ENCODE results near the gene SMIM31.

Gene SMIM31

GRCh38 chr4:164753873-164754488 is at the start of gene SMIM31:
SMIM31 (plus strand) TSS chr4:164754131; CDS start chr4:164770444, 16,313 bp downstream.
- no peak for DNase-seq

GRCh38 chr4:164706675-164707074 is 47.3 kb upstream of the SMIM31 start:
- DNase-seq, result no peak

- no peak for DNase-seq
Measured at GRCh38 chr4:164716901-164717300, 37.0 kb upstream of the SMIM31 start.

- DNase-seq, result no peak
Measured at GRCh38 chr4:164718827-164719226, 35.1 kb upstream of the SMIM31 start.

GRCh38 chr4:164725066-164725465 is 28.9 kb upstream of the SMIM31 start:
- DNase-seq, result no peak

GRCh38 chr4:164730705-164731393 is 23.1 kb upstream of the SMIM31 start:
- DNase-seq, result no peak

- DNase-seq, result no peak
Measured at GRCh38 chr4:164731827-164732474, 22.0 kb upstream of the SMIM31 start.

GRCh38 chr4:164734484-164734883 is 19.4 kb upstream of the SMIM31 start:
- no peak for DNase-seq

GRCh38 chr4:164748375-164748774 is 5.6 kb upstream of the SMIM31 start:
- no peak for DNase-seq

- DNase-seq, result no peak
Measured at GRCh38 chr4:164755432-164755831, 1.5 kb downstream of the SMIM31 start.

- no peak for DNase-seq
Measured at GRCh38 chr4:164756686-164757085, 2.8 kb downstream of the SMIM31 start.

GRCh38 chr4:164761241-164761640 is 7.3 kb downstream of the SMIM31 start:
- no peak for DNase-seq

GRCh38 chr4:164761746-164762275 is 7.9 kb downstream of the SMIM31 start:
- no peak for DNase-seq

- no peak for DNase-seq
Measured at GRCh38 chr4:164765096-164765495, 11.2 kb downstream of the SMIM31 start.

- DNase-seq, result no peak
Measured at GRCh38 chr4:164765833-164766232, 11.9 kb downstream of the SMIM31 start.

- DNase-seq, result no peak
Measured at GRCh38 chr4:164768516-164768915, 14.6 kb downstream of the SMIM31 start.

- no peak for DNase-seq
Measured at GRCh38 chr4:164770010-164770724, 16.2 kb downstream of the SMIM31 start.

GRCh38 chr4:164771088-164771487 is 17.2 kb downstream of the SMIM31 start:
- DNase-seq, result no peak

- DNase-seq, result no peak
Measured at GRCh38 chr4:164772076-164772475, 18.1 kb downstream of the SMIM31 start.

GRCh38 chr4:164779080-164779479 is 25.1 kb downstream of the SMIM31 start:
- no peak for DNase-seq

GRCh38 chr4:164779811-164780216 is 25.9 kb downstream of the SMIM31 start:
- peak; percentile 0 for DNase-seq

- DNase-seq, result no peak
Measured at GRCh38 chr4:164780839-164781238, 26.9 kb downstream of the SMIM31 start.

GRCh38 chr4:164783976-164784375 is 30.0 kb downstream of the SMIM31 start:
- no peak for DNase-seq
